ENCODE data around the gene OSBPL7. TPM values are rescaled to one million over a fixed set of nuclear protein-coding genes. Genes with fewer than 3 reads are reported as not detected.

Gene OSBPL7
- total RNA-seq, 1 experiment from 2014 or later: 20.5 TPM

DNA sequence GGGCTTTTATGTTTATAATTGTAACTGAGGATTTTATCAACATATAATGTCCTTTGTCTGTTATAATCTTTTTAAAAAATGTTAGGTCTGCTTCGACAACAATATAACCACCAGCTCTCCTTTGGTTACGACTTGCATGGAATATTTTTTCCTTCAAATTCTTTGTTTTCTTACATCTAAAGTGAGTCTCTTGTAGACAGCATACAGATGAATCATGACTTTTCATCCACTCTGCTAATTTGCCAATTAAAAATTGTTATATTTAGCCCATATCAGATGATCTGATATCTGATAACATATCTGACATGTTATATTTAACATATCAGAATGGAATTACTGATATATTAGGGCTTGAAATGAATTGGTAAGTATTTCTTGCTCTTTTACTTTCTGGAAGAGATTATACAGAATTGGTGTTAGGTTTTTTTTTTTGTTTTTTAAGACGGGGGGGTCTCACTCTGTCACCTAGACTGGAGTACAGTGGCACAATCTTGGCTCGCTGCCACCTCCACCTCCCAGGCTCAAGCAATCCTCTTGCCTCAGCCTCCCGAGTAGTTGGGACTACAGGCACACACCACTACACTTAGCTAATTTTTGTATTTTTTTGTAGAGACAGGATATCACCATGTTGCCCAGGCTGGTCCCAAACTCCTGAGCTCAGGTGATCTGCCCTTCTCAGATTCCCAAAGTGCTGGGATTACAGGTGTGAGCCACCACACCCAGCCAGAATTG is 61.0 kb downstream of the OSBPL7 start:
- BruUV-seq (replicated peaks): no TSS peak
- Histone ChIP-seq H4K20me1 (ENCODE audit: insufficient read depth) (no peaks in the 10 kb centered on the region), H3K4me2 (ENCODE audit: low read length) (no peak overlapping the region), H3K4me1 (ENCODE audit: control insufficient read depth in 1 of 2, insufficient read depth in 2 of 2, low read length in 2 of 2) (no peaks in the 10 kb centered on the region), H3K79me2 (ENCODE audit: insufficient read depth, low read length) (no peaks in the 10 kb centered on the region), H3K9ac (ENCODE audit: low read length) (no peak overlapping the region), H3K4me3 (replicated peaks in 1 of 2; ENCODE audit: low read depth in 1 of 2, low read length in 2 of 2) (no peak overlapping the region), H3K9me3 (ENCODE audit: control insufficient read depth in 1 of 2, insufficient read depth in 1 of 2, low read depth in 1 of 2, low read length in 2 of 2) (peaks cover 17 to 22% of the 10 kb centered on the region in 2 experiments; a peak in 3 of 4 replicates), H3K27me3 (ENCODE audit: insufficient read depth, low read length) (no peaks in the 10 kb centered on the region), H3K36me3 (ENCODE audit: control insufficient read depth in 1 of 2, insufficient read depth in 2 of 2, low read length in 2 of 2) (no peaks in the 10 kb centered on the region), H3K27ac (ENCODE audit: low read depth, low read length) (no peak overlapping the region), H3K9me2 (ENCODE audit: insufficient read depth) (no peaks in the 10 kb centered on the region), H2AFZ (ENCODE audit: low read depth, low read length, poor library complexity, severe bottlenecking) (no peak overlapping the region)
- ATAC-seq (no peak), DNase-seq (ENCODE audit: low read depth, low spot score) (no peak)
- TF ChIP-seq FOSL1 (IDR thresholded peaks at IDR 0.05; ENCODE audit: low read depth) (no peak), EZH2 (IDR thresholded peaks at IDR 0.05) (no peak), SP1 (IDR thresholded peaks at IDR 0.05; ENCODE audit: low read depth) (no peak), EGR1 (IDR thresholded peaks at IDR 0.05; ENCODE audit: low read depth) (no peak), TCF7L2 (IDR thresholded peaks at IDR 0.05; ENCODE audit: borderline replicate concordance, extremely low read depth, insufficient read depth, insufficient read length) (no peak), YY1 (IDR thresholded peaks at IDR 0.05; ENCODE audit: extremely low read depth, insufficient replicate concordance, low read depth, low read length) (no peak), POLR2AphosphoS5 (IDR thresholded peaks at IDR 0.05; ENCODE audit: low read depth, low read length) (no peak), ELF1 (IDR thresholded peaks at IDR 0.05; ENCODE audit: borderline replicate concordance, low read depth) (no peak), SIN3A (IDR thresholded peaks at IDR 0.05; ENCODE audit: low read depth) (no peak), ZFX (IDR thresholded peaks at IDR 0.05) (no peak), RAD21 (IDR thresholded peaks at IDR 0.05; ENCODE audit: low read depth) (no peak)
- TF ChIP-seq, protein P1, sequence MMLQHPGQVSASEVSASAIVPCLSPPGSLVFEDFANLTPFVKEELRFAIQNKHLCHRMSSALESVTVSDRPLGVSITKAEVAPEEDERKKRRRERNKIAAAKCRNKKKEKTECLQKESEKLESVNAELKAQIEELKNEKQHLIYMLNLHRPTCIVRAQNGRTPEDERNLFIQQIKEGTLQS (IDR thresholded peaks at IDR 0.05): no peak
- ChIA-PET CTCF (interaction anchor here (0.7 kb wide), 1 partner anchor 38 kb away, joined by 3 read pairs; no protein-coding TSS in a partner anchor), RAD21 (ENCODE audit: low non-redundant PET in 1 of 2, low total read pairs in 2 of 2, uncharacterized antibody in 2 of 2, unreplicated experiment in 2 of 2) (no interaction called here), POLR2A (no interaction called here)
- intact Hi-C loops (cut with micrococcal nuclease): no loop called here

Measured in HCT116 (cell line).